Liver (tissue), 9 donors: Measurements from ENCODE around the gene SPECC1L. TPM values are rescaled to one million over a fixed set of nuclear protein-coding genes. Genes with fewer than 3 reads are reported as not detected.

Experiments
- DNase-seq: peaks from one replicate; pipeline ENCODE4 v3.0.0-alpha.2; 2017; ENCODE audit warnings: low spot score
- H3K27ac ChIP-seq, 2 donors: one replicate each; pipeline ENCODE4 v1.7.0; 2013; ENCODE audit warnings: inconsistent platforms in 2 of 2, low read length in 2 of 2, control low read depth in 1 of 2, low read depth in 1 of 2, mild to moderate bottlenecking in 1 of 2
- H3K27me3 ChIP-seq, 4 donors: one replicate each; pipeline versions ENCODE4 v1.6.1 to v1.7.0; 2013; ENCODE audit warnings: low read length in 3 of 4, inconsistent platforms in 1 of 4, mild to moderate bottlenecking in 1 of 4, moderate library complexity in 1 of 4; ENCODE audit not compliant: control insufficient read depth in 4 of 4, insufficient read depth in 4 of 4
- H3K36me3 ChIP-seq, 4 donors: one replicate each; pipeline versions ENCODE4 v1.6.1 to v1.7.0; 2013; ENCODE audit warnings: low read length in 3 of 4, mild to moderate bottlenecking in 3 of 4, low read depth in 1 of 4, moderate library complexity in 1 of 4; ENCODE audit not compliant: control insufficient read depth in 4 of 4, insufficient read depth in 3 of 4
- H3K4me1 ChIP-seq, 4 donors: one replicate each; pipeline versions ENCODE4 v1.6.1 to v1.7.0; 2013; ENCODE audit warnings: low read length in 3 of 4, mild to moderate bottlenecking in 3 of 4, moderate library complexity in 1 of 4; ENCODE audit not compliant: control insufficient read depth in 4 of 4, insufficient read depth in 4 of 4
- H3K4me3 ChIP-seq, 3 donors: one replicate each; pipeline versions ENCODE4 v1.6.1 to v1.7.0; 2013; ENCODE audit warnings: low read length in 3 of 3, control low read depth in 1 of 3, low read depth in 1 of 3, mild to moderate bottlenecking in 1 of 3
- H3K9ac ChIP-seq, 2 donors: one replicate each; pipeline ENCODE4 v1.7.0; 2013; ENCODE audit warnings: low read length in 2 of 2, mild to moderate bottlenecking in 2 of 2, moderate library complexity in 2 of 2, control low read depth in 1 of 2, low read depth in 1 of 2
- H3K9me3 ChIP-seq, 4 donors: one replicate each; pipeline versions ENCODE4 v1.6.1 to v1.7.0; 2013; ENCODE audit warnings: low read length in 3 of 4; ENCODE audit not compliant: control insufficient read depth in 4 of 4
- EGR1 ChIP-seq, 2 donors: IDR thresholded peaks; 2 replicates each; pipeline ENCODE4 v1.6.1; 2016 to 2018; ENCODE audit warnings: antibody characterized with exemption in 2 of 2, low read depth in 2 of 2
- FOXA1 ChIP-seq: IDR thresholded peaks from 2 replicates; pipeline ENCODE4 v1.6.1; 2016; ENCODE audit warnings: antibody characterized with exemption
- HNF4A ChIP-seq, 2 donors: conservative IDR thresholded peaks; 2 replicates each; pipeline ENCODE4 v1.6.1; 2016; ENCODE audit warnings: antibody characterized with exemption in 2 of 2, mild to moderate bottlenecking in 2 of 2
- JUND ChIP-seq, 2 donors: IDR thresholded peaks; 2 replicates each; pipeline ENCODE4 v1.6.1; 2016; ENCODE audit warnings: antibody characterized with exemption in 2 of 2
- RAD21 ChIP-seq, 2 donors: IDR thresholded peaks; 2 replicates each; pipeline ENCODE4 v1.6.1; 2016; ENCODE audit warnings: antibody characterized with exemption in 2 of 2, mild to moderate bottlenecking in 2 of 2
- RXRA ChIP-seq, 2 donors: IDR thresholded peaks; 2 replicates each; pipeline ENCODE4 v1.6.1; 2017 to 2018; ENCODE audit warnings: antibody characterized with exemption in 2 of 2, mild to moderate bottlenecking in 1 of 2
- SP1 ChIP-seq: IDR thresholded peaks from 2 replicates; pipeline ENCODE4 v1.6.1; 2018; ENCODE audit warnings: antibody characterized with exemption, mild to moderate bottlenecking
- TAF1 ChIP-seq: conservative IDR thresholded peaks from 2 replicates; pipeline ENCODE4 v1.6.1; 2016; ENCODE audit warnings: antibody characterized with exemption, mild to moderate bottlenecking
- YY1 ChIP-seq: IDR thresholded peaks from 2 replicates; pipeline ENCODE4 v1.6.1; 2016; ENCODE audit warnings: antibody characterized with exemption, mild to moderate bottlenecking
- WGBS: extraction: QIAGEN DNeasy Blood & Tissue Kit; methylation state at CpG from one replicate; pipeline ENCODE4 v1.1.7; 2013; 5-methylcytosine and 5-hydroxymethylcytosine counted together
- polyA plus RNA-seq, 2 donors: library from polyadenylated mRNA; stranded (reverse) in 1 of 2; unstranded in 1 of 2; fragments of 200-250 nt in 1 of 2; fragments of >200 nt in 1 of 2; fragmentation: Nextera tagmentation in 1 of 2; extraction: Ambion mirVana in 1 of 2; gene quantifications; one replicate each; pipeline versions ENCODE4 v1.2.1 to v1.2.3, GENCODE V29; 2013 to 2015
- total RNA-seq, 2 donors: library from RNA; depleted of rRNA; stranded (reverse); fragments of >200 nt; gene quantifications; one replicate each; pipeline ENCODE4 v1.2.3, GENCODE V29; 2014
- TF ChIP-seq, protein P1 (sequence below): IDR thresholded peaks from 2 replicates; pipeline ENCODE4 v1.6.1; 2016; ENCODE audit warnings: antibody characterized with exemption, mild to moderate bottlenecking
- TF ChIP-seq, protein P2 (sequence below): IDR thresholded peaks from 2 replicates; pipeline ENCODE4 v1.6.1; 2016; ENCODE audit warnings: antibody characterized with exemption
- TF ChIP-seq, protein P3 (sequence below): fragments of 150-350 bp; IDR thresholded peaks from 2 replicates; pipeline ENCODE4 v1.5.1; 2017; ENCODE audit warnings: improper control_type of control experiment, low read depth, low read length; ENCODE audit not compliant: missing input control
- TF ChIP-seq, protein P4 (sequence below): IDR thresholded peaks from 2 replicates; pipeline ENCODE4 v1.6.1; 2016; ENCODE audit warnings: antibody characterized with exemption
- TF ChIP-seq, protein P5 (sequence below): IDR thresholded peaks from 2 replicates; pipeline ENCODE4 v1.6.1; 2016; ENCODE audit warnings: antibody characterized with exemption
- donor health status: healthy.
- donor health status: healthy.
- donor health status: healthy.
- donor health status: healthy.
- donor health status: healthy.

SPECC1L gene
- total and polyA plus RNA-seq, 4 donors, result 5.4 to 22.3 (median 12.3) TPM

DNA sequence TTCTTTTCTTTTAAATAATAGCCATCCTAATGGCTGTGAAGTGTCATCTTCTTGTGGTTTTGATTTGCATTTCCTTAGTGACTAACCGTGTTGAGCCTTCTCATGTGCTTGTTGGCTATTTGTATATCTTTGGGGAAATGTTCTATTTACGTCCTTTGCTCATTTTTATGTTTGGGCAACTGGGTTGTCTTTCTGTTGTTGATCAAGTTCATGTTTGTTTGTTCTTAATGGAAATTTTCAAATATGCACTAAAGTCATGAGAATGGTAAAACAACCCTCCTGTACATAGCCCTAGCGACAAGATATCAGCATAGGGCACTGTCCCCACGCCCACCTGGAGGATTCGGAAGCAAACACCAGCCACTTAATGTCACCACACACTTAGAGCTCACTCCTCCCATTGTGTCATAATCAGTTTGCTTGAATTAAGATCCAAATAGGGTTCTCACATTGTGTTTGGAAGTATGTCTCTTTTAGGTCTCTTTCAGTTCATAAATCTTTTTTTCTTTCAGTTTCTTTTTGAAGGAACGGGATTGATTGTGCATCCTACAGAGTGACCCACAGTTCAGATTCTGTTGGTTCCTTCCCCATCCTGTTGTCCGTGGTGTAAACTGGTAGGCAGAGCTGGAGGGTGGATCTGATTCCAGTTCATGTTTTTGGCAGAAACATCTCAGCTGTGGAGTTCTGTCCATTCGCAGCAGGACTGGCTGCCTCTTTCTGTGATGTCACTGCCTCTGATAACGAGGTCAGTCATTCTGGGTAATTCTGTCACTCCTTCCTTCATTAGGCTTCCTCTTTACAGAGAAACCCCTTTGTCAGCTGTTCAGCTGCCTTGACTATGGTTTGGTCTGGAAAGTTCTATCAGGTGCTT lies 130.3 kb downstream of the SPECC1L start (continued):
- TF ChIP-seq, protein P1, sequence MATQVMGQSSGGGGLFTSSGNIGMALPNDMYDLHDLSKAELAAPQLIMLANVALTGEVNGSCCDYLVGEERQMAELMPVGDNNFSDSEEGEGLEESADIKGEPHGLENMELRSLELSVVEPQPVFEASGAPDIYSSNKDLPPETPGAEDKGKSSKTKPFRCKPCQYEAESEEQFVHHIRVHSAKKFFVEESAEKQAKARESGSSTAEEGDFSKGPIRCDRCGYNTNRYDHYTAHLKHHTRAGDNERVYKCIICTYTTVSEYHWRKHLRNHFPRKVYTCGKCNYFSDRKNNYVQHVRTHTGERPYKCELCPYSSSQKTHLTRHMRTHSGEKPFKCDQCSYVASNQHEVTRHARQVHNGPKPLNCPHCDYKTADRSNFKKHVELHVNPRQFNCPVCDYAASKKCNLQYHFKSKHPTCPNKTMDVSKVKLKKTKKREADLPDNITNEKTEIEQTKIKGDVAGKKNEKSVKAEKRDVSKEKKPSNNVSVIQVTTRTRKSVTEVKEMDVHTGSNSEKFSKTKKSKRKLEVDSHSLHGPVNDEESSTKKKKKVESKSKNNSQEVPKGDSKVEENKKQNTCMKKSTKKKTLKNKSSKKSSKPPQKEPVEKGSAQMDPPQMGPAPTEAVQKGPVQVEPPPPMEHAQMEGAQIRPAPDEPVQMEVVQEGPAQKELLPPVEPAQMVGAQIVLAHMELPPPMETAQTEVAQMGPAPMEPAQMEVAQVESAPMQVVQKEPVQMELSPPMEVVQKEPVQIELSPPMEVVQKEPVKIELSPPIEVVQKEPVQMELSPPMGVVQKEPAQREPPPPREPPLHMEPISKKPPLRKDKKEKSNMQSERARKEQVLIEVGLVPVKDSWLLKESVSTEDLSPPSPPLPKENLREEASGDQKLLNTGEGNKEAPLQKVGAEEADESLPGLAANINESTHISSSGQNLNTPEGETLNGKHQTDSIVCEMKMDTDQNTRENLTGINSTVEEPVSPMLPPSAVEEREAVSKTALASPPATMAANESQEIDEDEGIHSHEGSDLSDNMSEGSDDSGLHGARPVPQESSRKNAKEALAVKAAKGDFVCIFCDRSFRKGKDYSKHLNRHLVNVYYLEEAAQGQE, result no peak

DNA sequence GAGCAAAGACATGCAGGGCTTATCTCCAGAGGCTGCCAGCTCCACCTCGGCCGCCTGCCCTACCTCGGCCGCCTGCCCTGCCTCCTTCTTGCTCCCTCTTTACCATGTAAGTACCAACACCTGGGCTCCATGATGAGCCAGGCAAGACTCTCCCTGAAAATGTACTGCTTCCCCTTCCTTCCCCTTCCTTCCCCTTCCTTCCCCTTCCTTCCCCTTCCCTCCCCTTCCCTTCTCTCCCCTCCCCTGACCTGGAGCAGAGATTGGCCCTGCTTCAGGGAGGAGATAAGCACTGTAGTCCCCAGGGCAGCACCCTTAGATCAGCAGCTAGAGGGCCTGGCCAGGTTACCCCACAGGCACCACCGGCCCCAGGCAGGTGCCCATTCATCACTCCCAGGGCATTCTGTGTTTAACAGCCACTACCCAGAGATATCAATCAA lies 131.3 kb downstream of the SPECC1L start:
- H3K27me3 ChIP-seq, result no peaks in the 10 kb centered on the region
- H3K36me3 ChIP-seq, result peaks cover 0 to 13% (median 7%) of the 10 kb centered on the region in 4 donors
- 95% methylated on average over 5 of the region's 5 CpGs for WGBS
- no peak overlapping the region for H3K9ac ChIP-seq
- no peak for DNase-seq
- H3K27ac ChIP-seq, result peak overlapping the region; percentile 31 to 33
- H3K9me3 ChIP-seq, result no peaks in the 10 kb centered on the region
- H3K4me3 ChIP-seq, result no peak overlapping the region
- TF ChIP-seq, protein P2, sequence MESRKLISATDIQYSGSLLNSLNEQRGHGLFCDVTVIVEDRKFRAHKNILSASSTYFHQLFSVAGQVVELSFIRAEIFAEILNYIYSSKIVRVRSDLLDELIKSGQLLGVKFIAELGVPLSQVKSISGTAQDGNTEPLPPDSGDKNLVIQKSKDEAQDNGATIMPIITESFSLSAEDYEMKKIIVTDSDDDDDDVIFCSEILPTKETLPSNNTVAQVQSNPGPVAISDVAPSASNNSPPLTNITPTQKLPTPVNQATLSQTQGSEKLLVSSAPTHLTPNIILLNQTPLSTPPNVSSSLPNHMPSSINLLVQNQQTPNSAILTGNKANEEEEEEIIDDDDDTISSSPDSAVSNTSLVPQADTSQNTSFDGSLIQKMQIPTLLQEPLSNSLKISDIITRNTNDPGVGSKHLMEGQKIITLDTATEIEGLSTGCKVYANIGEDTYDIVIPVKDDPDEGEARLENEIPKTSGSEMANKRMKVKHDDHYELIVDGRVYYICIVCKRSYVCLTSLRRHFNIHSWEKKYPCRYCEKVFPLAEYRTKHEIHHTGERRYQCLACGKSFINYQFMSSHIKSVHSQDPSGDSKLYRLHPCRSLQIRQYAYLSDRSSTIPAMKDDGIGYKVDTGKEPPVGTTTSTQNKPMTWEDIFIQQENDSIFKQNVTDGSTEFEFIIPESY, result no peak
- TF ChIP-seq RAD21 (IDR thresholded peaks at IDR 0.05) (no peak), TAF1 (no peak), EGR1 (IDR thresholded peaks at IDR 0.05; ENCODE audit: low read depth in 2 of 2) (no peak), HNF4A (conservative IDR thresholded peaks at IDR 0.05) (no peak), FOXA1 (no peak), YY1 (no peak), RXRA (IDR thresholded peaks at IDR 0.05) (no peak), JUND (IDR thresholded peaks at IDR 0.05) (no peak), SP1 (no peak)
- TF ChIP-seq, protein P1, result no peak
- TF ChIP-seq, protein P3, sequence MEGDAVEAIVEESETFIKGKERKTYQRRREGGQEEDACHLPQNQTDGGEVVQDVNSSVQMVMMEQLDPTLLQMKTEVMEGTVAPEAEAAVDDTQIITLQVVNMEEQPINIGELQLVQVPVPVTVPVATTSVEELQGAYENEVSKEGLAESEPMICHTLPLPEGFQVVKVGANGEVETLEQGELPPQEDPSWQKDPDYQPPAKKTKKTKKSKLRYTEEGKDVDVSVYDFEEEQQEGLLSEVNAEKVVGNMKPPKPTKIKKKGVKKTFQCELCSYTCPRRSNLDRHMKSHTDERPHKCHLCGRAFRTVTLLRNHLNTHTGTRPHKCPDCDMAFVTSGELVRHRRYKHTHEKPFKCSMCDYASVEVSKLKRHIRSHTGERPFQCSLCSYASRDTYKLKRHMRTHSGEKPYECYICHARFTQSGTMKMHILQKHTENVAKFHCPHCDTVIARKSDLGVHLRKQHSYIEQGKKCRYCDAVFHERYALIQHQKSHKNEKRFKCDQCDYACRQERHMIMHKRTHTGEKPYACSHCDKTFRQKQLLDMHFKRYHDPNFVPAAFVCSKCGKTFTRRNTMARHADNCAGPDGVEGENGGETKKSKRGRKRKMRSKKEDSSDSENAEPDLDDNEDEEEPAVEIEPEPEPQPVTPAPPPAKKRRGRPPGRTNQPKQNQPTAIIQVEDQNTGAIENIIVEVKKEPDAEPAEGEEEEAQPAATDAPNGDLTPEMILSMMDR, result no peak
- TF ChIP-seq, protein P4, sequence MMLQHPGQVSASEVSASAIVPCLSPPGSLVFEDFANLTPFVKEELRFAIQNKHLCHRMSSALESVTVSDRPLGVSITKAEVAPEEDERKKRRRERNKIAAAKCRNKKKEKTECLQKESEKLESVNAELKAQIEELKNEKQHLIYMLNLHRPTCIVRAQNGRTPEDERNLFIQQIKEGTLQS, result no peak
- TF ChIP-seq, protein P5, sequence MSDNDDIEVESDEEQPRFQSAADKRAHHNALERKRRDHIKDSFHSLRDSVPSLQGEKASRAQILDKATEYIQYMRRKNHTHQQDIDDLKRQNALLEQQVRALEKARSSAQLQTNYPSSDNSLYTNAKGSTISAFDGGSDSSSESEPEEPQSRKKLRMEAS, result no peak
- peaks cover 0 to 2% (median 0%) of the 10 kb centered on the region in 4 donors for H3K4me1 ChIP-seq
